Testis (tissue), 3 donors: ENCODE results near the gene DUS1L. TPM values are rescaled to one million over a fixed set of nuclear protein-coding genes. Genes with fewer than 3 reads are reported as not detected.
A peak's percentile ranks its signal among the peaks of the same experiment; 100 is the strongest.

ENCODE experiments used
- DNase-seq: peaks from one replicate; pipeline ENCODE4 v3.0.0-alpha.2; 2019
- H3K27ac ChIP-seq, 2 donors: fragments of 200-600 bp; sonication (generic); one replicate each; pipeline ENCODE4 v1.5.1; 2019
- H3K27me3 ChIP-seq: fragments of 200-600 bp; sonication (generic); one replicate; pipeline ENCODE4 v1.5.1; 2019
- H3K36me3 ChIP-seq: fragments of 200-600 bp; sonication (generic); one replicate; pipeline ENCODE4 v1.5.1; 2017; ENCODE audit warnings: low read depth; ENCODE audit errors: missing control alignments
- H3K4me1 ChIP-seq: fragments of 200-600 bp; sonication (generic); one replicate; pipeline ENCODE4 v1.5.1; 2019
- H3K4me3 ChIP-seq, 2 donors: fragments of 200-600 bp; sonication (generic); one replicate each; pipeline ENCODE4 v1.5.1; 2017 to 2019
- H3K9me3 ChIP-seq: fragments of 200-600 bp; sonication (generic); one replicate; pipeline ENCODE4 v1.5.1; 2017
- CTCF ChIP-seq, 3 experiments: fragments of 450-650 bp in 2 of 3; fragments of 200-600 bp in 1 of 3; sonication (generic) in 1 of 3; IDR thresholded peaks; one replicate each; pipeline ENCODE4 v1.5.1; 2016 to 2019; ENCODE audit warnings: antibody characterized with exemption in 3 of 3, mild to moderate bottlenecking in 2 of 3, moderate library complexity in 1 of 3
- POLR2A ChIP-seq: fragments of 450-650 bp; IDR thresholded peaks from one replicate; pipeline ENCODE4 v1.6.1; 2017; ENCODE audit warnings: antibody characterized with exemption, mild to moderate bottlenecking, moderate library complexity
- WGBS, 2 donors: methylation state at CpG; one replicate each; pipeline ENCODE4 v1.1.5; 2018; 5-methylcytosine and 5-hydroxymethylcytosine counted together
- intact Hi-C: fragments of 100-400 bp; cut with DNase I; formaldehyde crosslinking; loops from one replicate; pipeline ENCODE4 v1.15.1; 2023; ENCODE audit warnings: low total_unique reads
- polyA plus RNA-seq: library from polyadenylated mRNA; stranded (reverse); fragments of 350-450 nt; fragmentation: Illumina TruSeq; extraction: RNeasy Lipid Tissue Mini Kit (QIAGEN cat#74804); gene quantifications from one replicate; pipeline ENCODE4 v1.2.3, GENCODE V29; 2014; ENCODE audit warnings: low read depth, low replicate concordance; ENCODE audit not compliant: insufficient read depth
- total RNA-seq, 2 donors: library from RNA; depleted of rRNA; stranded (reverse); fragments of >200 nt; gene quantifications; one replicate each; pipeline ENCODE4 v1.2.3, GENCODE V29; 2016

DUS1L gene
- total and polyA plus RNA-seq, 3 donors from 2014 or later, result 117 to 132 (median 127) TPM

GRCh38 chr17:82015311-82015971 is 50.2 kb downstream of the DUS1L start:
- DNase-seq, result no peak
- Histone ChIP-seq H3K36me3 (no peaks in the 10 kb centered on the region), H3K27ac (no peak overlapping the region), H3K9me3 (no peaks in the 10 kb centered on the region), H3K4me1 (peaks cover 6% of the 10 kb centered on the region), H3K4me3 (no peak overlapping the region), H3K27me3 (no peaks in the 10 kb centered on the region)
- 90 to 96% methylated on average over 13 to 21 of the region's 24 CpGs for WGBS, 2 donors
- intact Hi-C loops, result no loop called here
- no peak for TF ChIP-seq CTCF (IDR thresholded peaks at IDR 0.05)

- TF ChIP-seq CTCF (IDR thresholded peaks at IDR 0.05), result no peak
- TF ChIP-seq POLR2A, result no peak
- Histone ChIP-seq H3K4me3 (no peak overlapping the region), H3K9me3 (no peaks in the 10 kb centered on the region), H3K4me1 (peaks cover 6% of the 10 kb centered on the region), H3K27me3 (no peaks in the 10 kb centered on the region), H3K27ac (no peak overlapping the region), H3K36me3 (no peaks in the 10 kb centered on the region)
- no peak for DNase-seq
- WGBS, 2 donors, result 89 to 96% methylated on average over 4 to 13 of the region's 13 CpGs
- intact Hi-C loops, result no loop called here
Measured at GRCh38 chr17:82014971-82015310, 50.7 kb downstream of the DUS1L start.

GRCh38 chr17:82014432-82014831 is 51.2 kb downstream of the DUS1L start:
- TF ChIP-seq POLR2A, result no peak
- no peak for TF ChIP-seq CTCF (IDR thresholded peaks at IDR 0.05)
- H3K27me3 ChIP-seq, result no peaks in the 10 kb centered on the region
- DNase-seq, result no peak
- H3K9me3 ChIP-seq, result no peaks in the 10 kb centered on the region
- H3K36me3 ChIP-seq, result no peaks in the 10 kb centered on the region
- no peak overlapping the region for H3K27ac ChIP-seq
- peaks cover 6% of the 10 kb centered on the region for H3K4me1 ChIP-seq
- 82 to 100% methylated on average over 2 to 13 of the region's 23 CpGs for whole genome bisulfite sequencing, 2 donors
- intact Hi-C loops, result no loop called here
- no peak overlapping the region for H3K4me3 ChIP-seq

- 84 to 91% methylated on average over 13 to 16 of the region's 16 CpGs for WGBS, 2 donors
- H3K9me3 ChIP-seq, result no peaks in the 10 kb centered on the region
- no peak for DNase-seq
- intact Hi-C loops, result no loop called here
- peaks cover 6% of the 10 kb centered on the region for H3K4me1 ChIP-seq
- H3K27ac ChIP-seq, result no peak overlapping the region
- H3K36me3 ChIP-seq, result no peaks in the 10 kb centered on the region
- no peaks in the 10 kb centered on the region for H3K27me3 ChIP-seq
- no peak overlapping the region for H3K4me3 ChIP-seq
- no peak for TF ChIP-seq POLR2A
Measured at GRCh38 chr17:82013772-82014321, 51.8 kb downstream of the DUS1L start.

- Histone ChIP-seq H3K27ac (peak overlapping the region in 1 of 2 donors; percentile 43), H3K4me1 (peaks cover 6% of the 10 kb centered on the region), H3K4me3 (no peak overlapping the region), H3K27me3 (no peaks in the 10 kb centered on the region), H3K9me3 (no peaks in the 10 kb centered on the region), H3K36me3 (no peaks in the 10 kb centered on the region)
- DNase-seq, result no peak
- 77 to 85% methylated on average over 13 to 16 of the region's 22 CpGs for WGBS, 2 donors
- TF ChIP-seq CTCF (IDR thresholded peaks at IDR 0.05) (no peak), POLR2A (no peak)
- intact Hi-C loops, result no loop called here
Measured at GRCh38 chr17:82013341-82013740, 52.3 kb downstream of the DUS1L start.
